GM12872 (cell line): ENCODE data around the gene RSKR.

Source experiments
- TF ChIP-seq, protein P1 (sequence below): IDR thresholded peaks from 3 replicates; pipeline ENCODE4 v1.5.1; 2011; ENCODE audit warnings: low read depth, mild to moderate bottlenecking, low read length, moderate library complexity; ENCODE audit not compliant: insufficient read depth

Gene RSKR

DNA sequence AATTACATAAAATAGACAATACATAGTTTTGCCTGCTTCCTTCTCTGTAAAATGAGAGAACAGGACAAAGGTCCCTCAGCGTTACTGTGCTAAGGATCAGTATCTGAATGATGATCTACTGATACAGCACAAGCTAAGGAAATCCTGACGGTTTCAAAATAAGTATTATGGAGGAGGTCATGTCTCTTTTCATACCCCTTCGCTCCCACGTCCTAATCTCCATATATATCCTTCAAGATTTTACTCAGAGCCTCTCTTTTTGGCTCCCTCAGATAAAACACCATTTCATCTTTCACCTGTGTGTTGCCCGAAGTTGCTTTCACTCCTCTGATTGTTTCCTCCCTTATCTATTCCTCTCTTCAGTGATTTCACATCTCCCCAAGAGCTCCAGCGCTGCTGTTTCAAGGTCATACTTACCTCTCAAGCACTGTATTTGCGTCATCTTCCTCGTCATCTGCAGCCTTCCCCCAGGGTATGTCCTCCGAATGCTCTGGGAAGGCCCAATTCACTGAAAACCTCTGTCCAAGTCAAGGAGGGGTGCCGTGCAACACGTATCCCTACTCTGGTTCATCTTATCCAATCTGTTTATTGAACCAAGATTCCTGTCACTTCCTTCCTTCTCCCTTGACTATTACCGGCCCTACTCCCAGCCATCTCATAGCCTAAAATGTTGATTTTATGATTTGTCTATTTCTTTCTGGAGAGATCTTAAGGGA lies 32.2 kb upstream of the RSKR start:
- TF ChIP-seq, protein P1, sequence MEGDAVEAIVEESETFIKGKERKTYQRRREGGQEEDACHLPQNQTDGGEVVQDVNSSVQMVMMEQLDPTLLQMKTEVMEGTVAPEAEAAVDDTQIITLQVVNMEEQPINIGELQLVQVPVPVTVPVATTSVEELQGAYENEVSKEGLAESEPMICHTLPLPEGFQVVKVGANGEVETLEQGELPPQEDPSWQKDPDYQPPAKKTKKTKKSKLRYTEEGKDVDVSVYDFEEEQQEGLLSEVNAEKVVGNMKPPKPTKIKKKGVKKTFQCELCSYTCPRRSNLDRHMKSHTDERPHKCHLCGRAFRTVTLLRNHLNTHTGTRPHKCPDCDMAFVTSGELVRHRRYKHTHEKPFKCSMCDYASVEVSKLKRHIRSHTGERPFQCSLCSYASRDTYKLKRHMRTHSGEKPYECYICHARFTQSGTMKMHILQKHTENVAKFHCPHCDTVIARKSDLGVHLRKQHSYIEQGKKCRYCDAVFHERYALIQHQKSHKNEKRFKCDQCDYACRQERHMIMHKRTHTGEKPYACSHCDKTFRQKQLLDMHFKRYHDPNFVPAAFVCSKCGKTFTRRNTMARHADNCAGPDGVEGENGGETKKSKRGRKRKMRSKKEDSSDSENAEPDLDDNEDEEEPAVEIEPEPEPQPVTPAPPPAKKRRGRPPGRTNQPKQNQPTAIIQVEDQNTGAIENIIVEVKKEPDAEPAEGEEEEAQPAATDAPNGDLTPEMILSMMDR: no peak

DNA sequence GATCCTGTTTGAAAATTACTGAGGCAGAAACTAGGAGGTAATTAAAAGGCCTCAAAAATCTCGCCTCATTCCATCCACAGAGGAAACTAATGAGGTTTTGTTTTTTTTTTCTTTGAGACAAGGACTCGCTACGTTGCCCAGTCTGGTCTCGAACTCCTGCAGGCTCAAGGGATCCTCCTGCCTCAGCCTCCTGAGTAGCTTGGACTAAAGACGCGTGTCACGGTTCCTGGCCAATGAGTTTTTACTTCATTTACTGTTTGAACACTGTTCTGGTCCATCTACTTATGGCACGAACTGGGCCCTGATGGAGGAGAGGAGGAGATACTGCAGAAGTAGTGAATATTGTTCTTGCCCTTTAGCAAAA lies 31.6 kb upstream of the RSKR start:
- TF ChIP-seq, protein P1: no peak

DNA sequence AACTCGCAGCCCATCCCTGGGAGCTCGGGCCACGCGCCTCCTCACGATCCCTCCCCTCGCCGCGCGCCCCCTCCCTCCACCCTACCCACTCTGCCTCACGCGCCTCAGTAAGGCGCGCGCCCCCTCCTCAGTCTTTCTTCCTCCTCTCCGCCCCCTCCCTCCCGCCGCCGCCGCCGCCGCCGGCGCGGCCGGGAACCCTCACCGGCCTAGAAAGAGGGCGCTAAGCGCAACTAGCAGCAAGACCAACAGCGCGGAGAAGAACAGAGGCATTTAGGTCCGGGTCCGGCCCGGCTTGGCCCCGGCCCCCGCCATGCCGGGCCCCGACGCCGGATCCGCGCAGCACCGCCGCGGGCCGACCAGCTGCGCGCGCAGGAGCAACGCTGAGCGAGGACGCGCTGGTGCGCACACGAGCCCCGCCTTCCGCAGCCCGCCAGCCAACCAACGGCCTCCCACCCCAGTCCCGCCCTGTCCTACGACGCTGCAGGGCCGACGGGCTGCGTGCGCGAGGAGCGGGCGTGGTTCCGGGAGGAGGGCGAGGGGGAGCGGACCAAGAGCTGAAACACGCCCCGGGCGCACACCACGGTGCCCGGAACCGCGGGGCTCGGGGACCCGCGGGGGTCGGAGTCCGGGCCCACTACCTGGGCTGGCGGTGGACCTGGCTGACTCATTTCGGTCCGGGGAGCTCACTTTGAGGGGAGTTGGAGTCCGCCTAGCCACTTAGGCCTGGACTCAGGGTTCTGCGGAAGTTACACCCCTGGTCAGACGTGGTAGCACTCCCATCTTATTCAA lies 31.0 kb upstream of the RSKR start, which contains the start of gene BLTP2:
TSS of gene BLTP2 (minus strand) at position 372 of the 789 bp plus-strand sequence. CDS start at position 270, 102 bp downstream.
- TF ChIP-seq, protein P1: no peak

DNA sequence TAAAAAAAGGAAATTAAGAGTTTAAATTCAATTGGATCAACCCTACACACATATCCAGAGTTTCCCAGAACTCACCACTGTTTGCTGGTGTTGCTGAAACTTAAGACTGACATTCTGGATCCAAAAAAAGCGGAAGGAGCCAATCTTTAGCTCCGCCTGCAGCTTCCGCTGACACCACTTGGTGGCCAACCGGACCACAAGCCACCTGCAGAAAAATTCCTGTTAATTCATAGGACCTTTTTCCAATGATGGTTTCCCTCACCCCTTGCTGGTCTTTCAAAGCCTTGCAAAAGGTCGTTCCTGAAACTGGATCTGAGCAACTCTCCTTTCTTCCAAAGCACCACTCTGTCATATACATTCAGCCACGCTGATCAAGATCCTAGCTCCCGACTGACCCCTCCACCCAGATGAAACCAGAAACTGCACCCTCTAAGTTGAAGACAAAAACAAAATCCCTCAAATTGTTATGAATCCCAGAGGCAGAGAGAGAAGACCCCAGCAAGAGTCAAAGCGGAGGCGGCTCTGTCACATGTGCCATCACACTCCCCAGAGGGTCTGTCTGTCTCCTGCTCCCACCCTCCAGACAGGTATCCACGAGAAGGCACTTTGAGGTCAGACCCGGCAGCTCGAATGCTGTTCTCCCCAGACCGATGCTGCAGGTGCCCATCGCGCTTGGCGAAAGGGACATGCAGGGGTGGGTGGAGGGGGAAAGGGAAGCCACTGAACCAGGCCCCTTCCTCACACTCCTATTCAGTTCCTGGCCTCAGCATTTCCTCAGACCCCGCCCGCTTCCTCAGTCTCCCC lies 30.2 kb upstream of the RSKR start:
- TF ChIP-seq, protein P1: peak; percentile 76

DNA sequence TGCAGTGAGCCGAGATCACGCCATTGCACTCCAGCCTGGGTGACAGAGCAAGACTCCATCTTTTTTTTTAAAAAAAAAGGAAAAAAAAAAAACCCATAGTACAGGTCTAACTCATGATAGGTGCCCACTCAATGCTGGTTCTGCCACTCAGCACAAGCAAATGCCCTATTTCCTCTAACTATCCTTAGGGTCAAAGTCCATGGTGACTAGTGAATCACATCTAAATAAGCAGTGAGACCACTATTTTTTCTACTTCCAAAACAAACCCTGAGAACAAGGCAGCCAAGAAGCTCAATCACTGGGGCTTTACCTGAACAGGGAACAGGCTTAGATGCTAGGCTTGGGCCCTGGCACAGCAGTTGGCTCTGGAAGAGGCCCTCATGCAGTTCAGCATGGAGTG lies 27.6 kb upstream of the RSKR start:
- TF ChIP-seq, protein P1: no peak

DNA sequence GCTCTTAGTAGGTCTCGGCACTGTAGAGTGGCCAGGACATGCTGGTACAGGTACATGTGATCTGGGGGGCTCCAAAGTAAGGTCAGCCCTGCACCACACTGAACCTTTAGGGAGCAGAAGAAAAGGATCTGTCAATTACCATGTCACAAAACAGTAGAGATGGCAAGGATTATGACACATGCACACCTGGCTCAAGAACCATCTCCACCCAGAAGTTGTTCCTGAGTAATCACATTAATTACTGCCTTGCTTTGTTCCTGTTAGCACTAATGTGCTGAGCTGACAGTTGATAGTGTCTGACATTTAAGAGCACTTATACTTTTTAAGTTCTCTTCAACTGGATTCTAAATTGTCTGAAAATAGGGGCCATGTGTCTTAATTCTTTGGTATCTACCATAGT lies 21.5 kb upstream of the RSKR start:
- TF ChIP-seq, protein P1: no peak
